Lower leg skin (tissue), 4 donors: ENCODE results near the gene ZNF837. TPM values are rescaled to one million over a fixed set of nuclear protein-coding genes. Genes with fewer than 3 reads are reported as not detected.

Source experiments
- DNase-seq, 2 donors: peaks; one replicate each; pipeline ENCODE4 v3.0.0-alpha.2; 2019; ENCODE audit warnings: low spot score in 2 of 2
- H3K4me3 ChIP-seq: fragments of 200-600 bp; sonication (generic); 2 replicates; pipeline ENCODE4 v1.5.1; 2017; ENCODE audit warnings: mild to moderate bottlenecking, low read depth; ENCODE audit not compliant: poor library complexity, severe bottlenecking
- POLR2A ChIP-seq, 2 donors: fragments of 450-650 bp; IDR thresholded peaks; one replicate each; pipeline ENCODE4 v1.6.1; 2016 to 2017; ENCODE audit warnings: antibody characterized with exemption in 2 of 2, mild to moderate bottlenecking in 1 of 2, moderate library complexity in 1 of 2
- WGBS, 2 donors: methylation state at CpG; one replicate each; pipeline ENCODE4 v1.1.5; 2018; 5-methylcytosine and 5-hydroxymethylcytosine counted together
- intact Hi-C: fragments of 100-400 bp; cut with DNase I; formaldehyde crosslinking; loops from one replicate; pipeline ENCODE4 v1.15.0; 2023; ENCODE audit warnings: low total_unique reads
- total RNA-seq, 4 donors: library from RNA; depleted of rRNA; stranded (reverse); fragments of >200 nt; gene quantifications; one replicate each; pipeline ENCODE4 v1.1.0, GENCODE V29; 2016
- TF ChIP-seq, protein P1 (sequence below), 3 donors: fragments of 450-650 bp; IDR thresholded peaks; one replicate each; pipeline ENCODE4 v1.5.1; 2016; ENCODE audit warnings: antibody characterized with exemption in 3 of 3, mild to moderate bottlenecking in 3 of 3, moderate library complexity in 2 of 3

The ZNF837 gene
- total RNA-seq, 4 donors from 2014 or later = 4.7 to 12.0 (median 8.5) TPM

GRCh38 chr19:58334691-58335249 is 46.1 kb downstream of the ZNF837 start:
- WGBS, 2 donors = 91 to 95% methylated on average over 17 to 19 of the region's 19 CpGs
- intact Hi-C loops = no loop called here
- TF ChIP-seq, protein P1, sequence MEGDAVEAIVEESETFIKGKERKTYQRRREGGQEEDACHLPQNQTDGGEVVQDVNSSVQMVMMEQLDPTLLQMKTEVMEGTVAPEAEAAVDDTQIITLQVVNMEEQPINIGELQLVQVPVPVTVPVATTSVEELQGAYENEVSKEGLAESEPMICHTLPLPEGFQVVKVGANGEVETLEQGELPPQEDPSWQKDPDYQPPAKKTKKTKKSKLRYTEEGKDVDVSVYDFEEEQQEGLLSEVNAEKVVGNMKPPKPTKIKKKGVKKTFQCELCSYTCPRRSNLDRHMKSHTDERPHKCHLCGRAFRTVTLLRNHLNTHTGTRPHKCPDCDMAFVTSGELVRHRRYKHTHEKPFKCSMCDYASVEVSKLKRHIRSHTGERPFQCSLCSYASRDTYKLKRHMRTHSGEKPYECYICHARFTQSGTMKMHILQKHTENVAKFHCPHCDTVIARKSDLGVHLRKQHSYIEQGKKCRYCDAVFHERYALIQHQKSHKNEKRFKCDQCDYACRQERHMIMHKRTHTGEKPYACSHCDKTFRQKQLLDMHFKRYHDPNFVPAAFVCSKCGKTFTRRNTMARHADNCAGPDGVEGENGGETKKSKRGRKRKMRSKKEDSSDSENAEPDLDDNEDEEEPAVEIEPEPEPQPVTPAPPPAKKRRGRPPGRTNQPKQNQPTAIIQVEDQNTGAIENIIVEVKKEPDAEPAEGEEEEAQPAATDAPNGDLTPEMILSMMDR (IDR thresholded peaks at IDR 0.05) = no peak
- no peak for TF ChIP-seq POLR2A (IDR thresholded peaks at IDR 0.05)
- no peak for DNase-seq
- H3K4me3 ChIP-seq = no peak overlapping the region

DNA sequence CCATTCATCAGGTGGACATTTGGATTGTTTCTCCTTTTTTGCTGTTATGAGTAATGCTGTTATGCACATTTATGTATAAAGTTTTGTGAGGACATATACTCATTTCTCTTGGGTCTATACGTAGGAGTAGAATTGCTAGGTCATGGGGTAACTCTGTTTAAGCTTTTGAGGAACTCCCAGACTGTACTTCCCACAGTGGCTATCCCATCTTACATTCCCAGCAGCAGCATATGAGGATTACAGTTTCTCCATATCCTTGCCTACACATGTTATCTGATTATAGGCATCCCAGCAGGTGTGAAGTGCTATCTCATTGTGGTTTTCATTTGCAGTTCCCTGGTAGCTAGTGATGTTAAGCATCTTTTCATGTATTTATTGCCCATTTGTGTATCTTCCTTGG is 48.1 kb downstream of the ZNF837 start:
- H3K4me3 ChIP-seq = no peak overlapping the region
- DNase-seq = no peak
- no peak for TF ChIP-seq POLR2A (IDR thresholded peaks at IDR 0.05)
- TF ChIP-seq, protein P1 (IDR thresholded peaks at IDR 0.05) = no peak
- WGBS, 2 donors = 96 to 100% methylated on average over 1 of the region's 1 CpG
- intact Hi-C loops = no loop called here

GRCh38 chr19:58330458-58330857 is 50.4 kb downstream of the ZNF837 start:
- no peak overlapping the region for H3K4me3 ChIP-seq
- DNase-seq = no peak
- TF ChIP-seq, protein P1 (IDR thresholded peaks at IDR 0.05) = no peak
- no peak for TF ChIP-seq POLR2A (IDR thresholded peaks at IDR 0.05)
- intact Hi-C loops = no loop called here
- WGBS, 2 donors = 59 to 68% methylated on average over 4 of the region's 4 CpGs

DNA sequence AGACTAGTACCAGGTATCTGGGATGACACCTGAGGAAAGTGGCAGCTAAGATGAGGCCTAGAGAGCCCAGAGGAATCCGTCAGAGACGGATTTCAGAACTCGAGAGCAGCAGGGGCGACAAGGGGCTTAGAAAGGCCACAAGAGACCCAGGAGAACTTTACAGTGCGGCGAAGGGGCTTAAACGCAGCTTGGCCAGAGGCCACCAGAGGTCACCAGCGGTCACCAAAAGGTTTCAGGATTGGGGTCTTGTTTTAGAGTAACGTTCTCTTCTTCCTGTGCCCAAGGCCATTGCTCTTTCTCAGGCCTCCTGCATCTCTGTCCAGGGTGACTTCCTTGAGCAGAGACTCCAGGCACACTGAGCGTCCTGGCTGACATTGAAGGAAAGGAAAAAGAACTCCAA is 51.8 kb downstream of the ZNF837 start:
- WGBS, 2 donors = 68 to 75% methylated on average over 10 of the region's 10 CpGs
- DNase-seq = no peak
- intact Hi-C loops = no loop called here
- no peak overlapping the region for H3K4me3 ChIP-seq
- TF ChIP-seq POLR2A (IDR thresholded peaks at IDR 0.05) = no peak
- TF ChIP-seq, protein P1 (IDR thresholded peaks at IDR 0.05) = no peak

DNA sequence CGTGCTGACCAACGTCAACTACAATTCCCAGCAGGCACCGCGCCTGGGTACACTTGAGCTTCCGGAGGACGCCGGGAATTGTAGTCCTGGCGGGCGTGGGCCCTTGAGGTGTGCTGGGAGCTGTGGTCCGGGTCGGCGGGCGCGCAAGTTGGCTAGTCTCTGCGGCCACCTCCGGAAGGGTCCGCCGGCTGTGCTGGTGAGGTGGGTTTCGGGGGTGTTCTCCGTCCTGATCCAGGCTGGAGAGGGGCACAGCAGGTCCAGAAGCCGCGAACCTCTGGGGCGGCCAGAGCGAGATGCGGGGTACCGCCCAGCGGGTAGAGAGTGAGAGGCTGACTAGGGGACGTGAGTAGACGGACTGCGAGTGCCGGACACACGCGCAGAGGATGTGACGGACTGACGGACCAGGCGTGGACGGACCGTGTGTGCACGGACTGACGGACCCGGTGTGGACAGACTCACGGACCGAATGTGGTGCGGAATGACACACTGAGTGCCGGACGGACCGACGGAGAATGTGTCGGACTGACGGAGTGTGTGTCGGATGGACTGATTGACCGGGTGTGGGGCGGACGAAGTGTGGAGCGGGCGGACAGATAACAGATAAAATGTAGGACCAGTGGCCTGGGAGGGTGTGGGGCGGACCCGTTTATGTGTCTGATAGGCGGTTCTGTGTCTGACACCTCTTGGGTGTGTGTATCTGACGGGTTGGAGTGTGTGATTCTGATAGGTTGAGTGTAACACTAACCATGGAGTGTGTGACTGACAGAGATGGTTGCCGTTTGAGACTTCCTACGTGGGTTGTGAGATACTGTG is 53.7 kb downstream of the ZNF837 start, which contains the start of gene ZSCAN22:
Gene ZSCAN22 (plus strand): TSS at position 81 of the 813 bp plus-strand sequence. CDS start 7,809 bp downstream, outside the sequence.
- WGBS, 2 donors = 0% methylated on average over 53 to 62 of the region's 62 CpGs
- DNase-seq = peak; percentile 96 to 99
- intact Hi-C loops = no loop called here
- TF ChIP-seq, protein P1 (IDR thresholded peaks at IDR 0.05) = peak in 1 of 3 donors; percentile 7
- no peak for TF ChIP-seq POLR2A (IDR thresholded peaks at IDR 0.05)
- peak within 1 kb of the TSS; percentile 69 for H3K4me3 ChIP-seq
